ENCODE results near the gene GUCA2B.

The GUCA2B gene

GRCh38 chr1:42176902-42177519 lies 23.8 kb downstream of the GUCA2B start:
- Histone ChIP-seq H3K27me3 (no peaks in the 10 kb centered on the region), H3K36me3 (peaks cover 16 to 54% (median 32%) of the 10 kb centered on the region in 11 experiments; a peak in 20 of 22 replicates), H3K4me1 (peaks cover 12 to 52% (median 41%) of the 10 kb centered on the region in 10 experiments), H3K9ac (no peak overlapping the region), H4K20me1 (peaks cover 0 to 43% (median 26%) of the 10 kb centered on the region in 11 experiments; a peak in 14 of 22 replicates), H3K27ac (no peak overlapping the region), H3K4me2 (peak overlapping the region in 5 of 11 experiments; percentile 67 to 83 (median 77); a peak in 8 of 22 replicates), H3K4me3 (no peak overlapping the region), H3K9me3 (replicated peaks in 1 of 11) (no peaks in the 10 kb centered on the region)
- no peak for TF ChIP-seq Cebpa-rat (IDR thresholded peaks at IDR 0.05)

- H3K27me3 ChIP-seq, result no peaks in the 10 kb centered on the region
- peak overlapping the region in 6 of 11 experiments; percentile 41 to 83 (median 75); a peak in 8 of 22 replicates for H3K4me2 ChIP-seq
- no peak overlapping the region for H3K9ac ChIP-seq
- TF ChIP-seq Cebpa-rat (IDR thresholded peaks at IDR 0.05), result no peak
- no peak overlapping the region for H3K27ac ChIP-seq
- peaks cover 0 to 48% (median 26%) of the 10 kb centered on the region in 11 experiments; a peak in 14 of 22 replicates for H4K20me1 ChIP-seq
- H3K4me3 ChIP-seq, result no peak overlapping the region
- H3K4me1 ChIP-seq, result peaks cover 12 to 52% (median 40%) of the 10 kb centered on the region in 10 experiments
- H3K9me3 ChIP-seq (replicated peaks in 1 of 11), result no peaks in the 10 kb centered on the region
- peaks cover 22 to 60% (median 37%) of the 10 kb centered on the region in 11 experiments; a peak in 21 of 22 replicates for H3K36me3 ChIP-seq
Measured at GRCh38 chr1:42177541-42177981, 24.4 kb downstream of the GUCA2B start.

GRCh38 chr1:42178249-42178648 lies 25.0 kb downstream of the GUCA2B start:
- Histone ChIP-seq H3K9me3 (replicated peaks in 1 of 11) (no peaks in the 10 kb centered on the region), H4K20me1 (peaks cover 0 to 45% (median 26%) of the 10 kb centered on the region in 11 experiments; a peak in 14 of 22 replicates), H3K4me1 (peaks cover 12 to 48% (median 38%) of the 10 kb centered on the region in 10 experiments), H3K27me3 (no peaks in the 10 kb centered on the region), H3K4me3 (no peak overlapping the region; a peak in 2 of 20 replicates), H3K27ac (peak overlapping the region in 1 of 11 experiments; percentile 21; a peak in 1 of 22 replicates), H3K9ac (peak overlapping the region in 2 of 11 experiments; percentile 15 to 29; a peak in 2 of 22 replicates), H3K36me3 (peaks cover 26 to 65% (median 41%) of the 10 kb centered on the region in 11 experiments; a peak in 21 of 22 replicates), H3K4me2 (peak overlapping the region in 8 of 11 experiments; percentile 41 to 83 (median 70); a peak in 16 of 22 replicates)
- no peak for TF ChIP-seq Cebpa-rat (IDR thresholded peaks at IDR 0.05)

GRCh38 chr1:42179275-42179674 lies 26.1 kb downstream of the GUCA2B start:
- peaks cover 12 to 45% (median 38%) of the 10 kb centered on the region in 10 experiments for H3K4me1 ChIP-seq
- H3K27ac ChIP-seq, result peak overlapping the region in 3 of 11 experiments; percentile 4 to 23 (median 9); a peak in 3 of 22 replicates
- peak overlapping the region in 1 of 10 experiments; percentile 30; a peak in 1 of 20 replicates for H3K4me3 ChIP-seq
- no peaks in the 10 kb centered on the region for H3K27me3 ChIP-seq
- H3K4me2 ChIP-seq, result peak overlapping the region; percentile 0 to 83 (median 63); a peak in 18 of 22 replicates
- H3K9me3 ChIP-seq (replicated peaks in 1 of 11), result no peaks in the 10 kb centered on the region
- H4K20me1 ChIP-seq, result peaks cover 0 to 45% (median 26%) of the 10 kb centered on the region in 11 experiments; a peak in 13 of 22 replicates
- H3K9ac ChIP-seq, result peak overlapping the region in 2 of 11 experiments; percentile 3 to 44; a peak in 5 of 22 replicates
- TF ChIP-seq Cebpa-rat (IDR thresholded peaks at IDR 0.05), result no peak
- H3K36me3 ChIP-seq, result peaks cover 30 to 75% (median 47%) of the 10 kb centered on the region in 11 experiments; a peak in 21 of 22 replicates

- H3K4me3 ChIP-seq, result no peak overlapping the region
- H3K4me2 ChIP-seq, result peak overlapping the region; percentile 2 to 83 (median 63); a peak in 20 of 22 replicates
- H4K20me1 ChIP-seq, result peaks cover 0 to 45% (median 26%) of the 10 kb centered on the region in 11 experiments; a peak in 13 of 22 replicates
- peaks cover 27 to 81% (median 51%) of the 10 kb centered on the region in 11 experiments; a peak in 21 of 22 replicates for H3K36me3 ChIP-seq
- no peak for TF ChIP-seq Cebpa-rat (IDR thresholded peaks at IDR 0.05)
- H3K9me3 ChIP-seq (replicated peaks in 1 of 11), result no peaks in the 10 kb centered on the region
- no peaks in the 10 kb centered on the region for H3K27me3 ChIP-seq
- H3K27ac ChIP-seq, result peak overlapping the region in 4 of 11 experiments; percentile 4 to 23 (median 8); a peak in 4 of 22 replicates
- peak overlapping the region in 2 of 11 experiments; percentile 3 to 44; a peak in 2 of 22 replicates for H3K9ac ChIP-seq
- peaks cover 12 to 45% (median 39%) of the 10 kb centered on the region in 10 experiments for H3K4me1 ChIP-seq
Measured at GRCh38 chr1:42179900-42180329, 26.7 kb downstream of the GUCA2B start.

- H4K20me1 ChIP-seq, result peaks cover 0 to 38% (median 19%) of the 10 kb centered on the region in 11 experiments; a peak in 13 of 22 replicates
- no peak overlapping the region for H3K27ac ChIP-seq
- no peak for TF ChIP-seq Cebpa-rat (IDR thresholded peaks at IDR 0.05)
- H3K36me3 ChIP-seq, result peaks cover 43 to 87% (median 57%) of the 10 kb centered on the region in 11 experiments
- no peak overlapping the region for H3K9ac ChIP-seq
- no peak overlapping the region for H3K4me2 ChIP-seq
- peaks cover 12 to 49% (median 42%) of the 10 kb centered on the region in 10 experiments for H3K4me1 ChIP-seq
- H3K27me3 ChIP-seq, result no peaks in the 10 kb centered on the region
- H3K9me3 ChIP-seq (replicated peaks in 1 of 11), result no peaks in the 10 kb centered on the region
- no peak overlapping the region for H3K4me3 ChIP-seq
Measured at GRCh38 chr1:42181687-42182086, 28.5 kb downstream of the GUCA2B start.

- no peak for TF ChIP-seq Cebpa-rat (IDR thresholded peaks at IDR 0.05)
- Histone ChIP-seq H3K4me2 (no peak overlapping the region), H3K27me3 (no peaks in the 10 kb centered on the region), H4K20me1 (peaks cover 0 to 24% (median 17%) of the 10 kb centered on the region in 11 experiments; a peak in 11 of 22 replicates), H3K9ac (no peak overlapping the region), H3K9me3 (replicated peaks in 1 of 11) (no peaks in the 10 kb centered on the region), H3K36me3 (peaks cover 59 to 88% (median 72%) of the 10 kb centered on the region in 11 experiments), H3K4me3 (no peak overlapping the region), H3K27ac (no peak overlapping the region), H3K4me1 (peaks cover 12 to 39% (median 27%) of the 10 kb centered on the region in 10 experiments)
Measured at GRCh38 chr1:42183210-42183956, 30.2 kb downstream of the GUCA2B start.

GRCh38 chr1:42183957-42184268 lies 30.7 kb downstream of the GUCA2B start:
- H3K27me3 ChIP-seq, result no peaks in the 10 kb centered on the region
- no peak for TF ChIP-seq Cebpa-rat (IDR thresholded peaks at IDR 0.05)
- H3K4me1 ChIP-seq, result peaks cover 12 to 33% (median 22%) of the 10 kb centered on the region in 10 experiments
- H3K9ac ChIP-seq, result no peak overlapping the region
- H3K36me3 ChIP-seq, result peaks cover 65 to 88% (median 75%) of the 10 kb centered on the region in 11 experiments
- no peaks in the 10 kb centered on the region for H3K9me3 ChIP-seq (replicated peaks in 1 of 11)
- H3K27ac ChIP-seq, result no peak overlapping the region
- H3K4me2 ChIP-seq, result no peak overlapping the region
- H3K4me3 ChIP-seq, result no peak overlapping the region
- H4K20me1 ChIP-seq, result peaks cover 0 to 22% (median 11%) of the 10 kb centered on the region in 11 experiments; a peak in 11 of 22 replicates

All from BLaER1 treated with 17β-estradiol and CSF1 and Interleukin-3, amounts not matched to agents 10 nM and 100 nM (cell line).